Measurements from ENCODE around the gene HSPA1L.
"Not testable (repeated sequence)": the region's sequence is repeated elsewhere in the genome, so short reads cannot be mapped to it uniquely, and the experiment has no call there.

The HSPA1L gene

DNA sequence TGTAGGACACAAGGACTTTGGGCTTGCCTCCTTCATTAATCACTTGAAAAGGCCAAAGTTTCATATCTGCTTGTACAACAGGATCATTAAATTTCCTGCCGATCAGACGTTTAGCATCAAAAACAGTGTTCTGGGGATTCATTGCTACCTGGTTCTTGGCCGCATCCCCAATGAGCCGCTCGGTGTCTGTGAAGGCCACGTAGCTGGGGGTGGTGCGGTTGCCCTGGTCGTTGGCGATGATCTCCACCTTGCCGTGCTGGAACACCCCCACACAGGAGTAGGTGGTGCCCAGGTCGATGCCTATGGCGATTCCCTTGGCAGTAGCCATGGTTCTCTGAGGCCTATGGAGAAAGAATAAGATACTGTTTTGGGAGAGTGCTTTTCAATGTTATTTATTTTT is 3.4 kb downstream of the HSPA1L start:
- DNase-seq = no peak

DNA sequence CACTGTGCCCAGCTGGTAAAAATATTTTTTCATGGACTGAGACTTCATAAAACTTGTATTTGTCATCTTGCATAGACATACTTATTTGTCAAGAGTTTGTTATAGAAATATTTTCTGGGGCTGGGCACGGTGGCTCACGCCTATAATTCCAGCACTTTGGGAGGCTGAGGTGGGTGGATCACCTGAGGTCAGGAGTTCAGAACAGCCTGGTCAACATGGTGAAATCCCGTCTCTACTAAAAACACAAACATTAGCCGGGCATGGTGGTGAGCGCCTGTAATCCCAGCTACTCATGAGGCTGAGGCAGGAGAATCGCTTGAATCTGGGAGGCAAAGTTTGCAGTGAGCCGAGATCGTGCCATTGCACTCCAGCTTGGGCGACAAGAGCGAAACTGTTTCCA is 6.5 kb downstream of the HSPA1L start:
- not testable (repeated sequence) for DNase-seq

DNA sequence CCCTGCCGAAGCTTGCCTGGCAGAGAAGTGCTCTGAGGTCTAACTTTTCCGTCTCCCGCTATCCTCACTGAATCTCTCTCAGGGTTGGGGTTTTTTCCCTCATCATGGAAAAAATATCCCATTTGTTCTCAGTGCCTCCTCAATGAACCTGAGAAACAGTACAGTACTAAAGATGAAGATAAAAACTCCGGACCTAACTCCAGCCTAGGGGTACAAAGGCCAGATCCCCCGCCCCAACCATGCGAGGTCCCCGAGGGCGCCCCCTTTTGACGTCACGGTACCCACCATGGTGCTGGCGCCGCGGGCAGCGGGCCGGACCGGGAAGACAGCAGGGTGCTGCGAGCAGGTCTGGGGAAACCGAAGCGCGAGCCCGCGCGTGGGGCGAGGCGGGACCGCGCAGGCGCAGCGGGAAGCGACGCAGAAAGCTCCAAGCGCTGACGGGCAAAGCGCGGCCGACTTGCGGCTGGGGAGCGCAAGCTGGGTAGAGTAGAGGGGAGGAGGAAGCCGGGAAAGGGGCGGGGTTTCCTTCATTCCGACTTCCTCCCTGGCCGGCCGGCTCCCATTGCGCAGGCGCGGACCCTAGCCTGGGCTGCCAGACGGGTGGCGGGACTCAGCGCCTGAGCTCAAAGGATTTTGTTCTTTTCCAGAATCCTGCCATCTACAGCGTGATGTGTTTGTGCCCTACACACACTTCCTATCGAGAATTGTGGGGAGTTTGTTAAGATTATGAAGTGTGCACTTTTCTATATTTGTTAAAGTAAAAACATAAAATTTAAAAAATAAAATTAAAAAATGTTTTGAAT is 8.4 kb downstream of the HSPA1L start, which contains the start of gene LSM2:
LSM2 (minus strand) TSS at position 497 of the 803 bp plus-strand sequence; CDS start at position 288, 209 bp downstream.
- DNase-seq = peak; percentile 97

DNA sequence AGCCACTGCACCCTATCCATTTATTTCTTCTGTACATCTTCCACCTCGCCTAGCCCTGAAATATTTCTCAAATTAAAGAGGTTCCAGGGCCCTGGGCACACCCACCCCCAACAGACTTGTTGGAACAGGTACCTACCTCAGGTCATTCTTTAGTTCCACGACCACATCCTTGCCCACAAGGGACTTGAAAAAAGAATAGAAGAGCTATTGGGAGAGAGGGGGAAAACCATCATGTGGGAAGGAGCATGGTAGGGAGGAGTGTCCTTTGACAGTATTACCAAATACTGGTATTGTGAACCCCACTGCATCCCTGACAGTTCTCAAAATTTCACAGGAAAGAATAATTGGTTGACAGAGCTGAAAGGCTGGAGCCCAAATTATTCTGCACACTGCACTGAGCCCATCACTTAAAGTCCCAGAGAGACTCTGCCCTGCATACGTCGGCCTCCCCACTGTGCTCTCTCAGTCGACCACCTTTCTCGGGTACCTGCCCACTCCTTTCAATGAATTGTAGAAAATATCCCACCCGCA is 9.1 kb downstream of the HSPA1L start:
- DNase-seq = no peak

DNA sequence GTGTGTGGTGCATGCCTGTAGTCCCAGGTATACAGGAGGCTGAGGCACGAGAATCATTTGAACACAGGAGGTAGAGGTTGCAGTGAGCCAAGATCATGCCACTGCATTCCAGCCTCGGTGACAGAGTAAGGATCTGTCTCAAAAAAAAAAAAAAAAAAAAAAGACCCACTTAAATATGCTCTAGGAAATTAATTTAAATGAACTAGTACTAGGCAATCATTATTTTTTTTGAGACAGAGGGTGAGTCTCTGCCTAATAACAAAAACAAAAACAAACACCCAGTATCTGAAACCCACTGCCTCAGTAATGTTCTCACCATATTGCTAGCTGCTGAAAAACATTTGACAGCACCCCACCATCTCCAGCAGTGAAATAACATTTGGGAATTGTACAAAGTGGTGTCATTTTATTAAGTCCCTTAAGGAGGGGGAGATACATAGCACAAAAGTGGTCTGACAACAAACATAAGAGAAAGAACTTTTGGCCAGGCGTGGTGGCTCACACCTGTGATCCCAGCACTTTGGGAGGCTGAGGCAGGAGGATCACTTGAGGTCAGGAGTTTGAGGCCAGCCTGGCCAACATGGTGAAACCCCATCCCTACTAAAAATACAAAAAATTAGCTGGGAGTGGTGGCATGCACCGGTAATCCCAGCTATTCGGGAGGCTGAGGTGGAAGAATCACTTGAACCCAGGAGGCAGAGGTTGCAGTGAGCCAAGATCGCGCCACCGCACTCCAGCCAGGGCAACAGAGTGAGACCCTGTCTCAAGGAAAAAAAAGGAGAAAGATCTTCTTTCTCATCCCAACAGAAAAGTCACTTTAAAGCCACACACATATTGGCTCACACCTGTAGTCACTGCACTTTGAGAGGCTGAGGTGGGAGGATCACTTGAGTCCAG is 13.8 kb downstream of the HSPA1L start:
- DNase-seq = not testable (repeated sequence)

DNA sequence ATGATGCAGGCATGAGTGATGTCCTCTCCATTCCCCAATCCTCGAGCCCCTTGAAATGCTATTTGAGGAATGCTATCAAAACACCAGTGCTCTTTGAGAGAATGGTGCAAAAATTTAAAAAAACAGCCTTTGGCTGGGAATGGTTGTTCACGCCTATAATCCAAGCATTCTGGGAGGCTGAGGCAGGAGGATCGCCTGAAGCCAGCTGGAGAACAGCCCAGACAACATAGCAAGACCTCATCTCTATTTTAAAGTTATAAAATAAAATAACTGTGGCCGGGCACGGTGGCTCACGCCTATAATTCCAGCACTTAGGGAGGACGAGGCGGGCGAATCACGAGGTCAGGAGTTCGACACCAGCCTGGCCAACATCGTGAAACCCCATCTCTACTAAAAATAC is 15.3 kb downstream of the HSPA1L start:
- DNase-seq = no peak

DNA sequence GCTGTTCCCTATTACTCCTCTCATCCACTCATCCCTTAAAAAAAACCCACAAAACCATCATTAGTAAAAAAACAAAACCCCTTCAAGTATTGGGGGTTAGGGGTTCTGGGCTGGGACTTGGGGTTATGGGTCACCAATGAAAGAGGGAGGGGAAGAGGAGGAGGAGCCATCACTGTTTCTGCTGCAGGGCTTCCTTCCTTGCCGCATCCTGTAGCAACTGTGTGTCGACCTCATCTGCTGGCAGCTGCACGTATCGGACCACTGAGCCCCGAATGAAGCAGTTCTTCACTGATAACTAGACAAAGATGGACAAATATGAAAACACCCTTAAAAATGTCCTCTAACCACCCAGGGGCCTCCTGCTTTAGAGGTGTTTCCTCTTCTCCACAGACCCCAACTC is 17.5 kb downstream of the HSPA1L start:
- DNase-seq = no peak

DNA sequence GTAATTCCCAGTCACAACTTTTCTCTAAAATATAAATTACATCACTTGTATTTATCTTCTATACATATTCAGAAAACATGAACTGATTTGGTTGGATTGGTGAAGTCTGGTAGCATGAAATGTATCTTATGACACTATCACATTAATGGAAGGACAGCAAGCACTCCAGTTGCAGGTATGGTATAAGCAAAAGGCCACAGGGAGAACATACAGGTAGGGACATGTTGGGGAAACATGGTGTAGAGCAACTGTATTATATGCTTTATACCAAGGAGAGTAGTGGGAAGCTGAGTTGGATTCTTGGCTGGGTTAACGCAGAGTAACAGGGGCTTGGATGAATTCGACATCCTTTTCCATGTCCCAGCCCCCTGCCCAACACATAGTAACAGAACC is 18.1 kb downstream of the HSPA1L start:
- no peak for DNase-seq

DNA sequence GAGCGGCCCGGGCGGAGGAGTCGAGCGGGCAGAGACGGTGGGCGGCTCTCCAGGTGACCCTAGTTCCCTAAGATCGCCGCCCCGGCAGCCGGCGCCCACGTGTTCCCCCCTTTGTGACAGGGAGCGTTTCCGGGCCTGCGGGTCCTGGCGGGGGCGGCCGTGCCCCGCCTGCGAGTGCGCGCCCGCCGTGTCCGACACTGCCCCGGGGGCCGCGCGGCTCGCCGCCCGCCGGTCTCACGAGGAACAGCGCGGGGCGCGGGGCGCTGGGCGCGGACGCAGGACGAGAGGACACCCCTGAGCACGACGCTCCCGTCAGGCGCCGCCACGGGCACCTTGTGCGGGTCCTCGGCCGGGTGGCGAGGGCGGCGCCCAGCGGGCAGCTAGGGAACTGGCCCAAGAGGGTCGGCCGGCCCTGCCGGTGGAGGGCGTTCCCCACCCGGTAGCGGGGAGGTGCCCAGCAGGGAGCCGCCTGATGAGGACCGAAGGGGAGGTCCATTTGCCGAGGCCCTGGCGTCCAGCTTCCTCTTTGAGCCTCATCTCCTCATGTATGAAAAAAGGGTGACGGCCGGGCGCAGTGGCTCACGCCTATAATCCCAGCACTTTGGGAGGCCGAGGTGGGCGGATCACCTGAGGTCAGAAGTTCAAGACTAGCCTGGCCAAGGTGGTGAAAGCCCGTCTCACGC is 19.3 kb downstream of the HSPA1L start, which contains the start of gene VARS1:
VARS1 (minus strand) TSS at position 137 of the 683 bp plus-strand sequence. CDS start 535 bp downstream, outside the sequence.
- DNase-seq = peak; percentile 83

DNA sequence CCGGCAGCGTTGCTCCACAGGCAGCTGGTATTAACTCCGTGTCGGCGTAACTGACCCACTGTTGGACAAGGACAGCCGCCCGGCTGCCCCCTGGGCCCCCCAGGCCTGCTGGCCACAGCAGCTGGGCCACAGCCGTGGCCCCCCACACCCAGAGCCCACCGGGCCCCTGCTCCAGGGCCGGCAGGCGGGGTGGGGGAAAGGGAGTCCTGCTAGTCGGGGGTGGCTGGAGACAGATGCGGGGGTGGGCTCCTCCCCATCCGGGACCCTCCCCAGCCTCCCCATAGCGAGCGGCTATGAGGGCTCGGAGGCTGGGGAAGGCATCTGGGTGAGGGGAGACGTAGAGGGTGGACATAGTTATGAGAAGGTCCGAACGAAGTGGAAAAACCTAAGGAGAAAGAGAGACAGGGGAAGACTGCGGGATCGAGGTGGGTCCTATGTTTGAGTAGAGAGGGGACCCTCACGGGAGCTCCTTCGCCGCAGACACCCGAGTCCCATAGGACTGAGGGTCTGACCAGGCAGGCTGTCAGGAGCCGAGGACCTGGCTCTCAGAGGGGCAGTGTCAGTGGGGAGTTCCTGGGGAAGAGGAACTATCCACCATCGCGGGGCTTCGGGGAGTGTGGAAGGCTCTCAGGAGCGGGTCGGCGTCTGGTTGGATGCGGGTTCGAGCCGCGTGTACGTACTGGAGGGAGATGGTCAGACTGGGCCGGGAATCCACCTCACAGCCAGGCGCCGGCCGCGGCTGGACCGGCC is 20.0 kb downstream of the HSPA1L start:
- DNase-seq = no peak

DNA sequence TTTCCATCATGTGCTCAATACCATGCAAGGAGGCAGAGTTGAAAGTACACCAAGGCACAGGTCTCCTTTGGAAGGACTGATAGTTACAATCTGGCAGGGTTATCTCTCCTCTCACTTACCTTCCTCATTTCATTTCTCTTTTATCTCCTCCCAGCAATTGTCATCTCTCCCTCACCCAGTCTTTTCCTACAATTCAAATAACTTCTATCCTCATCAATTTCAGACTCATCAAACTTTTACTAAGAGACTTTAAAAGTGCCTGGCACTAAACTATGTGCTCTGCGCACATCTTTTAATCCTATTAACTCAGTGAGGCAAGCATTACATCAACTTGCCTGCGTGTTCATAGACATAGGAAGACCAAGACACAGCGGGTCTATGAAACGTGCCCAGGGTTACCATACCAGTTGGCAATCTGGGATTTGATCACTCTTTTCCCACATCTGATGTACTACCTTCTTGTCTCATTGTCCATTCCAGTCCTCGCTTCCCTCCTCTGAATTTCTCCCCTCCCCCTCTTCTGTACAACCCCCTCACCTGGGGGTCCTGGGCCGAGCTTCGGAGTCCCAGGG is 20.7 kb downstream of the HSPA1L start:
- no peak for DNase-seq

DNA sequence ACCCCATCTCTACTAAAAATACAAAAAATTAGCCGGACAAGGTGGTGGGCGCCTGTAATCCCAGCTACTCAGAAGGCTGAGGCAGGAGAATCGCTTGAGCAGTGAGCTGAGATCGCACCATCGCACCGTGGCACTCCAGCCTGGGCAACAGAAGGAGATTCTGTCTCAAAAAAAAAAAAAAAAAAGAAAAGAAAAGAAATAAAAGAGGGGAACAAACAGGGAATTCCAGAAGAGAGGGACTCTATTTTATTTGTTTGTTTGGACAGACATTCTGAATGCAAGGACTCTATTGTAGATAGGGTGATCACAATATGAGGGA is 21.2 kb downstream of the HSPA1L start:
- DNase-seq = not testable (repeated sequence)

DNA sequence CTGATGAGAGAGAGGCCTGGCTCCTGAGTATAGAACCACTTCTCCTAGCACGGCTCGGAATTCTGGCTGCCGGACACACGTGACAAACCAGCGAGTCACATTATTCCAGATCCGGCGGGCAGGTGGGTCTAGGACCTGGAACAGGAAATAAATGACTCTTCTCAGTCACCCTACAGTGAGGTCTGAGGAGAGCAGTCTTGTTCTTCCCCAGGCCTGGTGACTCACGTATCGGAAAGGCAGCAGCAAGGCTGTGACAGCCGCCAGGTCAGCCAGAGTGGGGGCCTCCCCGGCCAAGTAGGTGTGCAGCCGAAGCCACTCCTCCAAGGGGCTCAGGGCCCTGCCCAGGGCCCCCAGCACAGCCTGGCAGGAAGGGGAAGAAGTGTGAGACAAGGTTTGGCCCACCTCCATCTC is 22.3 kb downstream of the HSPA1L start:
- no peak for DNase-seq

DNA sequence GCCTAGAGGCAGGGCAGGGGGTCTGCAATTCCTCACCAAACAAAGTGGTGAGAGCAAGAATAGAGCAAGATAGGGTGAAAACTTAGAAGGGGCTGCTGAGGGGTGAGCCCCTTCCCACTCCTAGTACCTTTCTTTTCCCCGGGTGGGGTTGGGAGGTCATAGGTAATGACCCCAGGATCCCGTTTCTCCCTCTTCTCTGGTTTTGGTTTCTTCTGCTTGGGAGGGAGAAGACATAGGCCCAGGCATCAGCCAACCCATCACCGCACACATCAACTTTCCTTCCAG is 23.1 kb downstream of the HSPA1L start:
- DNase-seq = no peak

DNA sequence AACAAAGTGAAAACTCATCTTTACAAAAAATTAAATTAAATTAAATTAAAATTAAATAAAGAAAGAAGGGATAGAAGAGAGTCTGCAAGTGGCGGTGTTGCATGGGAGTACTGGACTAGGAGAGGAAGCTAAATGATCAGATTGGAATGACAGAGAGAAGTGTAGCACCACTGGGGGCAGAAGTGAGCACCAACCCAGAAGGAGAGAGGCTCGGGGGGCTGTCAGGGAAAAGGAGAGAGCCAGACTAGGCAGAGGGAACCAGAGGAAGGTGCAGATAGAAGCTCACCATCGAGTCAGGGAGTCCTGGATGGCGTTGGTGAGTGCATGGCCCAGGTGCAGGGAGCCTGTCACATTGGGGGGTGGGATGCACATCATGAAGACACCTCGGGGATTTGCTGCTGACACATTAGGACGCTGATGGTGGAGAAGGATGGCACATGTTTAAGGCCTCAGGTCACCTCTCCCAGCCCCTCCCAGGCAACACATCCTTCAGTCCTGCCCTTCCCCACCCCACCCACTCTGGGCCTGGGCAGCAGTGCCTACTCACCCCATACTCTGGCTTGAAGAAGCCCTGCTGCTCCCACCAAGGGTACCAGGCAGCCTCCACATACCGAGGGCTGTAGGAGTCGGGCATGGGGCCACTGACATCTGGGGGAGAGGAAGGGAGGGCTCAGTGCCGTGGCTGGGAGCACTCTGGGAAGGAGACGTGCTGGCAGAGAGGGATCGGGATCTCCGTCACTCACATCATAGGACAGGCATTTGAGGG is 23.6 kb downstream of the HSPA1L start:
- DNase-seq = peak; percentile 44

DNA sequence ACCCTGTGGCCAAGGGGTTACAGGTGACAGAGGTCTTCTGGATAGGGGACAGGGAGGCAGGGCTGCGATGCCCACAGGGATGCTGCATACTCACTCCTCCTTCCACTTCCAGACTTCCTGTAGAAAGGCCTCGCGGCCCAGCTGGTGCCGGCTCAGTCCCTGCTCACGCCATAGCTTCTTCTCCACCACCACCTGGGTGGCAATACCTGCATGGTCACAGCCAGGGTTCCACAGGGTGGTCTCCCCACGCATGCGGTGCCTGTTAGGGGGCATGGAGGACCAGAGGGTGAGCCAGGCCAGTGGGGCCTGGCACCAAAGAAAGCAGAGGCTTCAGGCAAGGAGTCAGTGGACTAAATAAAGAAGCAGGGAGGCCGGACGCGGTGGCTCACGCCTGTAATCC is 29.6 kb downstream of the HSPA1L start:
- no peak for DNase-seq

DNA sequence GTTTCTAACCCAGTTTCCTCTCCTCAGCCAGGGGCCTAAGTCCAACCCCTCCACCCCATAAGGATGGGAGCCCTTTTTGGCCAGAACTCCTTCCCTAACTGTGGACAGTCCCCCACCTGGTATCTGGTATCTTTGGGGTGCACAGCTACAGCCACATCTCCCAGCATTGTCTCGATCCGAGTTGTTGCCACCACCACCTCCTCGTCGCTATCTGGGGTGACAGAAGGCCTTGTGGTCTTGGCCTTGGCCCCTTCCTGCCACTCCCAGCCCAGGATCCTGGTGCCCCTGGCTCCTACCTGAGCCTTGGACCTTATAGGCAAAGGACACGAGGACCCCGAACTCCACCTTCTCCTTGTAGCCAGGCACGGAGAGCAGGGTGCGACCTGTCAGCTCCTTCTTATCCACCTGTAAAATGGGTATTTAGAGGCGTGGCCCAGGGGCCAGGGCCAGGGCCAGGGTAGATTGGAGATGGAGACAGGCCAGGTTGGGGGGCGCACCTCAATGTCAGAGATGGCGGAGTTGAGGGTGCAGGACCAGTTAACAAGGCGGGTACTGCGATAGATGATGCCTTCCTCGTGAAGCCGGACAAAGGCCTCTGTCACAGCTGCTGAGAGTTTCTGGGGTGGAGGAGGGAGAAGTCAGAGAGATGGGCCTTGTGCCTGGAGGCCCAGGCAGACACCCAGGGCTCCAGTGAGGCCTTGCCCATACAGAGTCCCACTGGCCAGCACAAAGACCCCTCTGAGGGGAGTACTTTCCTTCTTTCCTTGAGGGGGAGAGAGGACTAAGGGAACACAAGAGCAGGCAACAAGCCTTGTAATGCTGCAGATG is 30.8 kb downstream of the HSPA1L start:
- DNase-seq = no peak

DNA sequence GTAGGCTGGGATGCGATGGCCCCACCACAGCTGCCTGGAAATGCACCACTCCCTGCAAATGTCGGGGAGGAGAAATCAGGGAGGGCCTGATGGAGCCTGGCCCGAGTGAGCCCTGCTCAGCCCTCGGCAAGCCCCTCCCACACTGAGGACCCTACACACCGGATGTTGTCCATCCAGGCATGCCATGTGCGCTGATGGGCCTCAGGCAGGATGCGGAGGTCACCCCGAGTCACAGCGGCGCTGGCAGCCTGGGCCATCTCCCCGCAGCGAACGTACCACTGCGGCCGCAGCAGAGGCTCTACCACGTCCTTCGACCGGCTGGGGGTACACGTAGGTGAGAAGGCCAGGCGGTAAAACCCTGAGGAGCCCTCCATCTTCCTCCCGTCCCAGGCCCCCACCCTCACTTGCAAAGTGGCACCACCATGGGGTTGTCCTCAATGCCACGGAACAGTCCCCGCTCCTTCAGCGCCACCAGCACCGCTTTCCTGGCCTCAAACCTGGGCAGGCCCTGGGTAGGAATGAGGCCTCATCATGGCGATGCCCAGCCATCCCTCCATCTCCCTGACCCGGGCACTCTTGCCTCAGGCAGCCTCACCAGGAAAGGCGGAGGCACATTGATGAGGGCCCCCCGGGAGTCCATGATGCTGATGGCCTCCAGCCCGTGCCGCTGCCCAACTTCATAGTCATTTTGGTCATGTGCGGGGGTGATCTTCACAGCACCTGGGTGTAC is 32.8 kb downstream of the HSPA1L start:
- no peak for DNase-seq

DNA sequence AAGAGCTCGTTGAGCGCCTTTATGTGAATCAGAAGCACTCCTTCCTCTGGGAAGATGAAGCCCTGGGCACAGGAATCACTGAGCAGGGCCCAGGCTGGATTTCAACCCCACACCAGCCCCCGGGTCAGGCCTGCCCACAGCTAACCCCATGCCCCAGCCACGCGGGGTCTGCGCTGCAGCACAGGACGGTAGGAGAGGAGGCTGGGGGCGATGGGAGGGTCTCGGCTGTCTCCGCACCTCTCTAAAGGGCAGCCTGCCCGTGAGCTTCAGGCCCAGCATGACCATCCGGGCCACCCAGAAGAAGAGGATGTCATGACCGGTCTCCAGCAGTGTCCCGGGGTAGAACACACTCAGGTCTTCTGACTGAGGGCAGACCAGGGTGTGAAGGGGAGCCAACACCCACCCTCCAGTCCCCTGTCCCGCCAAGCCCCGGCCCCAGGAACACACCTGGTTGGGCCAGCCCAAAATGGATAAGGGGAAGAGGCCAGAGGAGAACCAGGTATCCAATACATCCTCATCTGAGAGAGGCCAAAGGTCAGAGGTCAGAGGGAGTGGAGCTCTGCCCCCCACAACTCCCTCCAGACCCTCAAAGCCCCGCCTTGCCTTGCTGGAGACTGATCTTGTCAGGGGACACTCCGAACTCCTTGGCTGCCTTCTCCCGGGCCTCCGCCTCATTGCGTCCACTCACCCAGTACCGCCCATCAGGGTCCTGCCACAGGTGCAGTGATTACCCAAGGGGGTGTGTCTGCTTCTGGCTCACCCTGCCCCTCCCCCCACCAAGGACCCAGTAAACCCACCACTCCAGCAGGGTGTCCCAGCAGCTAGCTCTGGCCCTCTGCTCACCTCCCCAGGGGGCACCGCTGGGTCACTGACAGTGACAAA is 33.6 kb downstream of the HSPA1L start:
- no peak for DNase-seq

All from activated CD8-positive, alpha-beta memory T cell treated with anti-CD3 and anti-CD28 coated beads, Interleukin-2, amount 50 U/mL, for 4 hours (primary cell).